ENCODE data around the gene ZFHX3.

GRCh38 chr16:72996291-72997062 lies 51.5 kb downstream of the ZFHX3 start:
- TF ChIP-seq POLR2AphosphoS5 (IDR thresholded peaks at IDR 0.05; ENCODE audit: low read depth, low read length) (no peak), SP4 (IDR thresholded peaks at IDR 0.05; ENCODE audit: low read length) (no peak), CTCF (IDR thresholded peaks at IDR 0.05; ENCODE audit: control extremely low read depth in 1 of 3, insufficient read depth in 1 of 3, low read depth in 1 of 3, low read length in 3 of 3) (no peak)
- TF ChIP-seq, protein P1, sequence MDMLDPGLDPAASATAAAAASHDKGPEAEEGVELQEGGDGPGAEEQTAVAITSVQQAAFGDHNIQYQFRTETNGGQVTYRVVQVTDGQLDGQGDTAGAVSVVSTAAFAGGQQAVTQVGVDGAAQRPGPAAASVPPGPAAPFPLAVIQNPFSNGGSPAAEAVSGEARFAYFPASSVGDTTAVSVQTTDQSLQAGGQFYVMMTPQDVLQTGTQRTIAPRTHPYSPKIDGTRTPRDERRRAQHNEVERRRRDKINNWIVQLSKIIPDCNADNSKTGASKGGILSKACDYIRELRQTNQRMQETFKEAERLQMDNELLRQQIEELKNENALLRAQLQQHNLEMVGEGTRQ (IDR thresholded peaks at IDR 0.05; ENCODE audit: low read length): no peak
